Naive thymus-derived CD8-positive, alpha-beta T cell (primary cell): ENCODE measurements around the gene ABLIM3. TPM values are rescaled to one million over a fixed set of nuclear protein-coding genes. Genes with fewer than 3 reads are reported as not detected.

Experiments used
- ATAC-seq, 2 donors: fragments of 150-1000 bp; cut with Tn5 transposase in 1 of 2; sonication (Bioruptor Pico), chemical (Tn5 transposase) in 1 of 2; 1 replicate in 1 of 2; 2 replicates in 1 of 2; pipeline ENCODE4 v1.10.0; 2021; ENCODE audit warnings: mild to moderate bottlenecking in 2 of 2, moderate library complexity in 2 of 2
- POLR2A ChIA-PET: fragments of 350-600 bp; sonication (Branson Sonifier 250); formaldehyde crosslinking; loops from one replicate; lab custom pipeline; 2021; ENCODE audit warnings: antibody characterized with exemption; lab: Charles Lee
- DNase-seq, 10 donors: peaks; one replicate each; pipeline versions ENCODE4 v3.0.0 to v3.0.0-alpha.2; 2020 to 2022
- H3K27ac Mint-ChIP-seq, 10 donors: one replicate each; pipeline ENCODE4 v1.8.0; 2020 to 2022; ENCODE audit warnings: mild to moderate bottlenecking in 10 of 10, mixed read lengths in 10 of 10, moderate library complexity in 4 of 10, inconsistent platforms in 1 of 10
- H3K27me3 Mint-ChIP-seq, 5 donors: one replicate each; pipeline ENCODE4 v1.8.0; 2021 to 2022; ENCODE audit warnings: mixed read lengths in 5 of 5
- H3K36me3 Mint-ChIP-seq, 3 donors: one replicate each; pipeline ENCODE4 v1.8.0; 2020 to 2022; ENCODE audit warnings: mixed read lengths in 3 of 3, mild to moderate bottlenecking in 2 of 3, inconsistent platforms in 1 of 3
- H3K4me1 Mint-ChIP-seq, 4 donors: one replicate each; pipeline ENCODE4 v1.8.0; 2021 to 2022; ENCODE audit warnings: mixed read lengths in 4 of 4
- H3K4me3 Mint-ChIP-seq, 10 donors: one replicate each; pipeline ENCODE4 v1.8.0; 2020 to 2022; ENCODE audit warnings: mild to moderate bottlenecking in 10 of 10, mixed read lengths in 10 of 10, moderate library complexity in 6 of 10, inconsistent platforms in 1 of 10
- H3K9me3 Mint-ChIP-seq, 9 donors: one replicate each; pipeline ENCODE4 v1.8.0; 2020 to 2022; ENCODE audit warnings: mixed read lengths in 9 of 9, mild to moderate bottlenecking in 3 of 9, inconsistent platforms in 1 of 9, moderate library complexity in 1 of 9
- polyA plus RNA-seq, 3 donors: library from polyadenylated mRNA; unstranded; fragments of 300-500 nt; fragmentation: Illumina TruSeq; gene quantifications; one replicate each; pipeline ENCODE4 v1.2.3, GENCODE V29; 2021
- total RNA-seq, 8 experiments: library from RNA in 2 of 8; stranded (reverse) in 2 of 8; gene quantifications; one replicate each; pipeline ENCODE4 v1.2.3 and lab custom pipeline; 2021 to 2026

The ABLIM3 gene
- not detected for total RNA-seq
- not detected for polyA plus RNA-seq
- 0 to 0.17 (median 0) reads per million in 6 experiments for total RNA-seq (lab: John Stamatoyannopoulos, UW)

DNA sequence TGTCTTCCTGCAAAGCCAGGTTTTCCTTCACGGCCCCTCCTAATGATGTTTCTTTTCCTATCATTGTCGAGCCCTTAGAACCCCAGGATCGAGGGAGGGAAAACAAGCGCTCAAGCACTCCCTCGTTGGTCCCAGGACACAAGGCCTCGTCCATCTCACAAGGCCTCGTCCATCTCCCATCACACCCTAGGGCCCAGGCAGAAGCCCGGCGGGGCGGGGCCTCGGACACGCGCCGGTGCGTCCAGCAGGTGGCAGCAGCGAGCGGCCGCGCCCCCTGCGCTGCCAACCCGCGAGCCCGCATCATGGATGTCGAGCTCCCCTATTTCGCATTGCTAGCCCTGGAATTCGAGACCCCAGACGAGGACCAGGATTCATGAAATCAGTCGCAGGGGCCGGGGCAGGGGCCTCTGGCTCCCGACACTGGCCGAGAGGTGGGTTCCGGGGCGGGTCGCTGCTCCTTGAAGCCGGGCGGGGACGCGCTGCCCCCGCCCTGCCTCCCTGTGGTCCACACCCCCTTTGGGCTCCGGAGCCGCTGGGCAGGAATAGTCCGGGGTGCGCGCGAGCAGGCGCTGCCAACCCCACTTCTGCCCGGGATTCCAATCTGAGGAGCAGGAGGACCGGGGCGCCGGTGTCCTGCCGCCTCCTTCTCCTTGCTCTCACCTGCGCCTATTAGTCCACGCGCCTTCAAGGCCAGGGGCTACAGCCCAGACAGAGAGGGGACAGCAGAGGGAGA lies at the start of gene ABLIM3:
TSS of gene ABLIM3 (plus strand) at position 270 of the 733 bp plus-strand sequence. CDS start 603 bp downstream, outside the sequence.
- Mint-ChIP-seq H3K36me3 (no peaks in the 10 kb centered on the region), H3K4me3 (peak within 1 kb of the TSS; percentile 8 to 82 (median 53)), H3K4me1 (peaks cover 0 to 5% (median under 1%) of the 10 kb centered on the region in 4 donors), H3K27ac (no peak within 1 kb of the TSS), H3K27me3 (peaks cover 8 to 32% (median 18%) of the 10 kb centered on the region in 5 donors), H3K9me3 (peaks cover 0 to 4% (median 0%) of the 10 kb centered on the region in 9 donors)
- ATAC-seq (peak; percentile 96 to 99), DNase-seq (peak; percentile 55 to 82 (median 76))
- POLR2A ChIA-PET, result interaction anchor here (1.4 kb wide), 1 partner anchor 98 kb away, joined by 6 read pairs; no protein-coding TSS in a partner anchor

DNA sequence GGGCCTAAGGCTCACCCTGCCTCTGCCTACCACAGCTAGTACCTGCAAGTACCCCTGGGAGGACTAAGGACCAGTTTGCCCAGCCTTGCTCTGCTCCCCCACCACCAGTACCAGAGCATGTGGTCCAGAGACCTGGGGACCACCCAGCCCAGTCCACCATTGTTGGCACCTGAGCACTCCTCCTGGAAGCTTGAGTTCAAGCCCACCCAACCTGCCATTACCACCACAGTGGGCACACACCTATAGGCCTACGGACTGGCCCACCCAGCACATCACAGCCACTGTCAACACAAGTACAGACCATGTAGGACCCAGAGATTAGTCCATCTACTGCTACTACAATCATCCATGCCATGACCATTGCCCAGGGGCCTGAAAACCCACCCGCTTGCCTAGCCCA lies 47.7 kb upstream of the ABLIM3 start:
- Mint-ChIP-seq H3K36me3 (peaks cover 0 to 42% (median 11%) of the 10 kb centered on the region in 3 donors), H3K27ac (no peak overlapping the region), H3K27me3 (peaks cover 3 to 39% (median 21%) of the 10 kb centered on the region in 5 donors), H3K9me3 (peaks cover 6 to 59% (median 39%) of the 10 kb centered on the region in 9 donors), H3K4me3 (no peak overlapping the region), H3K4me1 (no peaks in the 10 kb centered on the region)
- POLR2A ChIA-PET, result no interaction called here
- no peak for ATAC-seq
- DNase-seq, result no peak

DNA sequence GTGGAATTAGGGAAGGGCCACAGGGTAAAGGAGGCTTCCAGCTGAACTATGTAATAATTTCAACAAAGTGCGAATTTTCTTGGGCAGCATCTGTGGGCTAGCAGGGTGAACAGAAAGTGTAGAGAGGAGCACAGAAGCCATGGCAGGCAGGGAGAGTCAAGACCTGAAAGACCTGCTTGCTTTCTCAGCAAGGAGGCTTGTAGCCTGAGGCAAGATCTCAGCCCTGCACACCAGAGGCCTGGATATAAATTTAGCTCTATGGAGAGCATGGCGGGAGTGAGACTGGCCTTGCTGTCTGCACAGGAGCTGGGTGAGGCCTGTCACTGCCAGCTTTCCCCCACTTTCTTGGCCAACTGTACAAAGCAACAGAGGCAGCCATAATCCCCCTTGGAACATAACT lies 46.3 kb upstream of the ABLIM3 start:
- ATAC-seq (no peak), DNase-seq (no peak)
- POLR2A ChIA-PET, result no interaction called here
- Mint-ChIP-seq H3K27ac (no peak overlapping the region), H3K4me1 (no peaks in the 10 kb centered on the region), H3K9me3 (peaks cover 20 to 73% (median 52%) of the 10 kb centered on the region in 9 donors), H3K36me3 (peaks cover 0 to 56% (median 12%) of the 10 kb centered on the region in 3 donors), H3K4me3 (no peak overlapping the region), H3K27me3 (peaks cover 3 to 37% (median 21%) of the 10 kb centered on the region in 5 donors)

DNA sequence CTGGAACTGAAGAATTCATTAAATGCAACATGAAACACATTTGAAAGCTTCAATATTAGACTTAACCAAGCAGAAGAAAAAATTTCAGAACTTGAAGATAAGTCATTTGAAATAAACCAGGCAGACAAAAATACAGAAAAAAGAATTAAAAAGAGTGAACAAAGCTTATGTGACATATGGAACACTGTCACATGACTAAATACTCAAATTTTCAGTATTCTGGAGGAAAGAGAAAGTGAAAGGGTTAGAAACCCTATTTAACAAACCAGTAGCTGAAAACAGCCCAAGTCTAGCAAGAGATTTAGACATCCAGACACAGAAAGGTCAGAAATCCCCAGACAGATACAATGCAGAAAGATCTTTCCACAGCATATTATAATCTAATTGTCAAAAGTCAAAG lies 41.4 kb upstream of the ABLIM3 start:
- H3K27ac Mint-ChIP-seq, result no peak overlapping the region
- peaks cover 0 to 51% (median 20%) of the 10 kb centered on the region in 3 donors for H3K36me3 Mint-ChIP-seq
- peaks cover 4 to 11% (median 7%) of the 10 kb centered on the region in 5 donors for H3K27me3 Mint-ChIP-seq
- no peak for DNase-seq
- no peak overlapping the region for H3K4me3 Mint-ChIP-seq
- POLR2A ChIA-PET, result no interaction called here
- no peaks in the 10 kb centered on the region for H3K4me1 Mint-ChIP-seq
- H3K9me3 Mint-ChIP-seq, result peaks cover 28 to 65% (median 52%) of the 10 kb centered on the region in 9 donors
- ATAC-seq, result no peak

DNA sequence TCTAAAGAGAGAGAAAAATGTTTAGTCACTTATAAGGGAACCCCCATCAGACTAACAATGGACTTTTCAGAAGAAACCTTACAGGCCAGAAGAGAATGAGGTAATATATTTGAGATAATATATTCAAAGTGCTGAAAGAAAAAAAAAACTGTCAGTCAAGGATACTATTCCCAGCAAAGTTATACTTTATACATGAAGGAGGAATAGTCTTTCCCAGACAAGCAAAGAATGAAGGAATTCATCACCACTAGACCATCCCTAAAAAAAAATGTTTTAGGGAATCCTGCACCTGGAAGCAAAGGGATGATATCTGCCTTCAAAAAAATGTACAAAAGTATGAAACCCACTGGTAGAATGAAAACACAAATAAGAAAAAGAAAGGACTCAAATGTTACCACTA lies 41.0 kb upstream of the ABLIM3 start:
- H3K27ac Mint-ChIP-seq, result no peak overlapping the region
- H3K4me1 Mint-ChIP-seq, result no peaks in the 10 kb centered on the region
- DNase-seq, result no peak
- ATAC-seq, result no peak
- peaks cover under 1 to 10% (median 6%) of the 10 kb centered on the region in 5 donors for H3K27me3 Mint-ChIP-seq
- H3K36me3 Mint-ChIP-seq, result peaks cover 0 to 49% (median 20%) of the 10 kb centered on the region in 3 donors
- peaks cover 28 to 61% (median 48%) of the 10 kb centered on the region in 9 donors for H3K9me3 Mint-ChIP-seq
- POLR2A ChIA-PET, result no interaction called here
- no peak overlapping the region for H3K4me3 Mint-ChIP-seq

DNA sequence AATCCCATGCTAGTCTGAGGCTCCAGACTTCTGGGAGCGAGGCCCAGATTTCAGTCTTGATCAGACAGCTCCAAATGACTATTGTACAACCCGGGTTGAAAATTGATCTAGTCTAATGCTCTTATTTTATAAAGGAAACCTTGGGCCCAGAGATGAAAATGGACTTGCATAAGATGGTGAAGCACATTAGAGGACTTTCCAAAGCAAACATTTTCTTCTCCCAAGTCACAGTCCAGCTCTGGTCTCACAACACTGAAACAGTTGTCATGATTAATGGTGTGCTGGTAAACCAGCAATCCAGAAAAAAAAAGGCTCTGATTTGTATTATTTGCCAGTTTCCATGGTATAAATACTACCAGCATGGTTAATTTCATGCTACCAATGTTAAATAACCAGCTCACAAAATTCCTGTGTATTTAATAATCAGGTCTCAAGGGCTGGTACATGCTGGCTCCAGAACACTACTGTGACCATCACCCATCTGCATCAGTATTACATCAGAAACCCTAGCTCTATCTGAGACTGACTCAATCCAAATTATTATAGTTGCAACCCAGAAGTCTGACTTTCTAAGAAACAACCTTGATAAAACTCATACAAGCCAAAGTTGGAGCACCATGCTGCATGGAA lies 32.5 kb upstream of the ABLIM3 start:
- no peaks in the 10 kb centered on the region for H3K4me1 Mint-ChIP-seq
- H3K27me3 Mint-ChIP-seq, result peaks cover 0 to 1% (median 0%) of the 10 kb centered on the region in 5 donors
- no peak for DNase-seq
- H3K4me3 Mint-ChIP-seq, result no peak overlapping the region
- POLR2A ChIA-PET, result no interaction called here
- H3K9me3 Mint-ChIP-seq, result no peaks in the 10 kb centered on the region
- H3K36me3 Mint-ChIP-seq, result no peaks in the 10 kb centered on the region
- no peak for ATAC-seq
- no peak overlapping the region for H3K27ac Mint-ChIP-seq

DNA sequence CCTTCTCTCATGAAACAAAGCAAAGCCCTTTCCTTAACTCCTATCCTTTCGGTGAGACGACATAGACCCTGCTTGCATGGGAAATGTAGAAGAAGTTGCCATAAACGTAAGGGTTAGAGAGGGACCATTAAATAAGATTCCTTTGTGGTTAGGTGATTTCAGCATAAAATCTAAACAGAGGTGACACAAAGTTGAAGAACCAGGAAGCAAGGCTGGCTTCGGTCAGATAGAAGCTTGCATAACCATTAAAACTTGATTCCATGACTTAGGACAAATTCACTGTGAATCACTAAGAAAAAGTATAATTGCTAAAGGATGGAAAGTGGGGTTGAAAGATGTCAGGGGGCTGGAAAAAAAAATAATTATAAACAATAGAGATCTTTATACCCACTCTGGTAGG lies 30.9 kb upstream of the ABLIM3 start:
- ATAC-seq (no peak), DNase-seq (no peak)
- peaks cover 0 to 2% (median 0%) of the 10 kb centered on the region in 4 donors for H3K4me1 Mint-ChIP-seq
- POLR2A ChIA-PET, result no interaction called here
- H3K27me3 Mint-ChIP-seq, result peaks cover 0 to 5% (median 2%) of the 10 kb centered on the region in 5 donors
- no peaks in the 10 kb centered on the region for H3K9me3 Mint-ChIP-seq
- H3K27ac Mint-ChIP-seq, result no peak overlapping the region
- H3K36me3 Mint-ChIP-seq, result no peaks in the 10 kb centered on the region
- no peak overlapping the region for H3K4me3 Mint-ChIP-seq

DNA sequence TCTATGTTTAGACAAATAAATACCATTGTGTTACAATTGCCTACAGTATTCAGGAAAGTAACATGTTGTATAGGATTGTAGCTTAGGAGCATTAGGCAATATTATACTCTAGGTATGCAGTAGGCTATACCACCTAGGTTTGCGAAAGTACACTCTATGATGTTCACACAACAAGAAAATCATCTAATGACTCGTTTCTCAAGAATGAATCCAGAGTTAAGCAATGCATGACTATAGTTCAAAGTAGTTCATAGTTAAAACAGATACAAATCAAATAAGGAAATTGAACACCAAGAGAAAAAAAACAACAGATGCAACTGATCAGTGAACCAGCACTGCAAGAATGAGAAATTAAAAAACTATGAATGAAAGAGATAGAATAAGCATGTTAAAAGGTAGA lies 27.6 kb upstream of the ABLIM3 start:
- DNase-seq (no peak), ATAC-seq (no peak)
- peaks cover 4 to 23% (median 12%) of the 10 kb centered on the region in 5 donors for H3K27me3 Mint-ChIP-seq
- no peaks in the 10 kb centered on the region for H3K9me3 Mint-ChIP-seq
- H3K36me3 Mint-ChIP-seq, result no peaks in the 10 kb centered on the region
- no peak overlapping the region for H3K4me3 Mint-ChIP-seq
- POLR2A ChIA-PET, result no interaction called here
- peaks cover 0 to 2% (median 0%) of the 10 kb centered on the region in 4 donors for H3K4me1 Mint-ChIP-seq
- H3K27ac Mint-ChIP-seq, result no peak overlapping the region

DNA sequence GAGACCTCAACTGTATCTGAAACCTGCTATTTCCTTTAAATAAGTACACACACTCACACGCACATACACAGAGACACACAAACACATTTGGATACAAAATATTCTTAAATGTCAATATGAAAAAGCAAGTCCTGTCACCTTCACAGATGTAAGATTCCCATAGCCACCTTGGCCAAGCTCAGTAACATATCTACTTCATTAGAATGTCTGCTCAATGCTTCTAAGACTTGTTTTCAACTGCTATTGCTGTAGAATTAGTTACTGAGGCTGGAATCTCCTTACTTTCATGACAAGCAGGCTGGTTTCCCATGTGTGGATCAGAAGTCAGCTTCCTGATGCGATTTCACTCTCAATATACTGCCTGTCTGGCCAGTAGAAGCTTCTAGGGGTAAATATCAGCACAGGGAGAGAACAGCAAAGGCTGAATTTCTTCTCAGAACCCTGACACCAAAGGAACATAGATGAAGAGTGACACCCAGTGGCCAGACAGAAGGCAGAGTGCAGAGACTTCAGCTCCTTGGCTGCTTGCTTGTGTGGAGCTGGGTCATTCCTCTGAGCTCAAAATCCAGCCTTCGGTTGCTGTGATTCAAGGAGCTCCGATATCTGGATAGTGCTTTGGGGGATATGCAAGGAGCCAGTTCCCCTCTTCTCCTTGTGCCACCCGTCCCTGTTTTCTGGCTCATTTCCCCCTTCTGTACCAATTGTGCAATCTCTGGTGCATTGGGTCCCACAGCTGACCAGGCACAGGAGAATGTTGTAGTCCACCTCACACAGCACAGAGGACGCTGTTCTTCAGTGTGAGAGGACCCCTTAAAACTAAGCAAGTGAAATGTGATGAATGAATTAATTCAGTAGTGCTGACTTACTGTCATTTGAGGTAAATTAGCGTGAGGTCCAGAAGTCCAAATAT lies 26.6 kb upstream of the ABLIM3 start:
- H3K27ac Mint-ChIP-seq, result no peak overlapping the region
- H3K4me3 Mint-ChIP-seq, result no peak overlapping the region
- H3K4me1 Mint-ChIP-seq, result peaks cover 0 to 2% (median 0%) of the 10 kb centered on the region in 4 donors
- peak in 1 of 2 donors; percentile 59 for ATAC-seq
- H3K27me3 Mint-ChIP-seq, result peaks cover 4 to 23% (median 14%) of the 10 kb centered on the region in 5 donors
- H3K9me3 Mint-ChIP-seq, result no peaks in the 10 kb centered on the region
- no peaks in the 10 kb centered on the region for H3K36me3 Mint-ChIP-seq
- DNase-seq, result peak in 8 of 10 donors; percentile 12 to 47 (median 28)
- POLR2A ChIA-PET, result no interaction called here

DNA sequence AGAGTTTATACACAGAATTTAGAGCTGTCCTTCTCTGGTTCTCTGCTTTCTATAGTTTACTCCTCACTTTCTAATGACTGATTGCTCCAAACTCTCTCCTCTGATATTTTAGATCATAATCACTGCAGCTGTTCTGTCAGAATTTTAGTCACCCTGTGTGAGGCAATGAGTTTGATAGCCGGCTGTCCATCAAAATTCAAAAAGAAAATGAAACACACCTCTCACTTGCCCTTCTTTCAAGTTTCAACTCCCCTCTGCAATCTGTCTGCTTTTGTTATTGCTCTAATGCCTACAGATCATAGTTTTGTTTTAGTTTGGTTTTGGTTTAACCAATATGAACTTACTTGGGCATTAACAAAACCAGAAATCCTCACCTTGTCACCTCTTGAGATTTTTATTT lies 23.3 kb upstream of the ABLIM3 start:
- peaks cover 8 to 23% (median 16%) of the 10 kb centered on the region in 5 donors for H3K27me3 Mint-ChIP-seq
- DNase-seq (no peak), ATAC-seq (no peak)
- H3K9me3 Mint-ChIP-seq, result no peaks in the 10 kb centered on the region
- POLR2A ChIA-PET, result no interaction called here
- H3K36me3 Mint-ChIP-seq, result no peaks in the 10 kb centered on the region
- no peak overlapping the region for H3K27ac Mint-ChIP-seq
- H3K4me3 Mint-ChIP-seq, result no peak overlapping the region
- peaks cover 0 to 2% (median 0%) of the 10 kb centered on the region in 4 donors for H3K4me1 Mint-ChIP-seq

DNA sequence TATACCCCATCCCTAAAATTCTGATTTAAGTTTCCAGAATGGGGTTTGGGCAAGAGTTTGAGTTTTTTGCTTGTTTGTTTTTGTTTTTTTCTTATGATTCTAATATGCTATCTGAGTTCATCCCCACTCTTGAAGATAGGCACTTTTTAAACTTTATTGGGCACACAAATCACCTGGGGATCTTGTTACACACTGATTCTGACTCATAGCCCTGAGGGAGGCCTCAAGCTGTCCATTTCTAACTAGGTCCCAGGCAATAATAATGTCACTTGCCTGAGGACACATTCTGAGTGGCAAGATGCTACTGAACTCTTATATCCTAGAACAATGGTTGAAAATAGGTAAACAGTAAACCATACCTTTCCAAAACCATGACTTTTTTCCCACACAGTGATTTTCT lies 22.8 kb upstream of the ABLIM3 start:
- Mint-ChIP-seq H3K36me3 (no peaks in the 10 kb centered on the region), H3K27ac (no peak overlapping the region), H3K9me3 (no peaks in the 10 kb centered on the region), H3K27me3 (peaks cover 8 to 23% (median 16%) of the 10 kb centered on the region in 5 donors), H3K4me1 (peaks cover 0 to 2% (median 0%) of the 10 kb centered on the region in 4 donors), H3K4me3 (no peak overlapping the region)
- POLR2A ChIA-PET, result no interaction called here
- ATAC-seq (no peak), DNase-seq (no peak)

DNA sequence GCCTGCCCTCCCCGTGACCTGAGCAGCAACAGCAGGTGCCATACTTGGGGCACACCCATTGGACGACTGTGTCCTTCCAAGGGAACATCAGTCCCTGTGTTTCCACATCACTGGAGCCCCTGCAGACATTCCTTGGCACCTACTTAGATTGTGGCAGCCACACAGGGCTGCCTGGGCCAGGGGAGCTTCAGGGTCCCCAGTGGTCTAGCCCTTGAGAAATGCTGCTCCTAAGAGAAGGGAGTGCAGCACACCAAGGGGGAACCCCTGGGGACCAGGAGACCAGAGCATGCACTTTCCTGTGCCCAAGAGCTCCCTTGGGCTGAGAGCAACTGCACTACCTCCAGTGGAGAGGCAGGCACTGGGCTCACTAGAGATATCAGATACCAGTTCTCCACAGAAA lies 20.1 kb upstream of the ABLIM3 start:
- ATAC-seq, result no peak
- DNase-seq, result no peak
- no peaks in the 10 kb centered on the region for H3K9me3 Mint-ChIP-seq
- POLR2A ChIA-PET, result no interaction called here
- peaks cover 6 to 23% (median 12%) of the 10 kb centered on the region in 5 donors for H3K27me3 Mint-ChIP-seq
- H3K27ac Mint-ChIP-seq, result no peak overlapping the region
- H3K4me1 Mint-ChIP-seq, result no peaks in the 10 kb centered on the region
- no peaks in the 10 kb centered on the region for H3K36me3 Mint-ChIP-seq
- H3K4me3 Mint-ChIP-seq, result no peak overlapping the region
